Measurements from ENCODE around the gene THEMIS.

THEMIS gene

GRCh38 chr6:127858727-127859391 lies 42.0 kb downstream of the THEMIS start:
- no peak for DNase-seq

GRCh38 chr6:127857051-127857637 lies 43.7 kb downstream of the THEMIS start:
- DNase-seq, result no peak

- no peak for DNase-seq
Observed at GRCh38 chr6:127855542-127856159, 45.2 kb downstream of the THEMIS start.

GRCh38 chr6:127854009-127854408 lies 46.8 kb downstream of the THEMIS start:
- DNase-seq, result no peak

GRCh38 chr6:127851197-127851596 lies 49.7 kb downstream of the THEMIS start:
- no peak for DNase-seq

GRCh38 chr6:127845242-127845641 lies 55.6 kb downstream of the THEMIS start:
- no peak for DNase-seq

GRCh38 chr6:127844529-127844928 lies 56.3 kb downstream of the THEMIS start:
- DNase-seq, result no peak

- DNase-seq, result no peak
Observed at GRCh38 chr6:127843582-127843981, 57.3 kb downstream of the THEMIS start.

GRCh38 chr6:127842562-127842961 lies 58.3 kb downstream of the THEMIS start:
- DNase-seq, result no peak

GRCh38 chr6:127841811-127842210 lies 59.0 kb downstream of the THEMIS start:
- no peak for DNase-seq

- no peak for DNase-seq
Observed at GRCh38 chr6:127834136-127834535, 66.7 kb downstream of the THEMIS start.

- DNase-seq, result no peak
Observed at GRCh38 chr6:127833336-127833735, 67.5 kb downstream of the THEMIS start.

- DNase-seq, result no peak
Observed at GRCh38 chr6:127832381-127832780, 68.5 kb downstream of the THEMIS start.

- no peak for DNase-seq
Observed at GRCh38 chr6:127824061-127824460, 76.8 kb downstream of the THEMIS start.

GRCh38 chr6:127821431-127821830 lies 79.4 kb downstream of the THEMIS start:
- no peak for DNase-seq

GRCh38 chr6:127818149-127818548 lies 82.7 kb downstream of the THEMIS start:
- no peak for DNase-seq

- DNase-seq, result no peak
Observed at GRCh38 chr6:127816643-127817042, 84.2 kb downstream of the THEMIS start.

- DNase-seq, result no peak
Observed at GRCh38 chr6:127813699-127814027, 87.2 kb downstream of the THEMIS start.

GRCh38 chr6:127812985-127813698 lies 87.7 kb downstream of the THEMIS start:
- no peak for DNase-seq

- no peak for DNase-seq
Observed at GRCh38 chr6:127811900-127812570, 88.8 kb downstream of the THEMIS start.

GRCh38 chr6:127807806-127808517 lies 92.9 kb downstream of the THEMIS start:
- no peak for DNase-seq

GRCh38 chr6:127796713-127797112 lies 104.1 kb downstream of the THEMIS start:
- DNase-seq, result no peak

GRCh38 chr6:127794405-127794804 lies 106.5 kb downstream of the THEMIS start:
- no peak for DNase-seq

Data from NK-92 treated with Interleukin-12 subunit alpha and Interleukin-12 subunit beta, amount 100 ng/mL, for 24 hours (cell line).